Fibroblast of villous mesenchyme (primary cell): ENCODE data around the gene S100P. TPM values are rescaled to one million over a fixed set of nuclear protein-coding genes. Genes with fewer than 3 reads are reported as not detected.

ENCODE experiments used
- DNase-seq: peaks from one replicate; pipeline ENCODE4 v3.0.0-alpha.2; 2010; ENCODE audit warnings: low read depth
- H3K4me3 ChIP-seq: 2 replicates; pipeline ENCODE4 v1.5.1; 2011; ENCODE audit warnings: low read depth, mild to moderate bottlenecking, low read length
- CTCF ChIP-seq: IDR thresholded peaks from 2 replicates; pipeline ENCODE4 v1.5.1; 2012; ENCODE audit warnings: low read depth, mild to moderate bottlenecking, low read length; ENCODE audit not compliant: insufficient read depth
- total RNA-seq: library from RNA; depleted of rRNA; stranded (reverse); fragments of >200 nt; gene quantifications from 2 replicates; pipeline ENCODE4 v1.2.3, GENCODE V29; 2012

Gene S100P
- total RNA-seq, 1 donor = not detected

DNA sequence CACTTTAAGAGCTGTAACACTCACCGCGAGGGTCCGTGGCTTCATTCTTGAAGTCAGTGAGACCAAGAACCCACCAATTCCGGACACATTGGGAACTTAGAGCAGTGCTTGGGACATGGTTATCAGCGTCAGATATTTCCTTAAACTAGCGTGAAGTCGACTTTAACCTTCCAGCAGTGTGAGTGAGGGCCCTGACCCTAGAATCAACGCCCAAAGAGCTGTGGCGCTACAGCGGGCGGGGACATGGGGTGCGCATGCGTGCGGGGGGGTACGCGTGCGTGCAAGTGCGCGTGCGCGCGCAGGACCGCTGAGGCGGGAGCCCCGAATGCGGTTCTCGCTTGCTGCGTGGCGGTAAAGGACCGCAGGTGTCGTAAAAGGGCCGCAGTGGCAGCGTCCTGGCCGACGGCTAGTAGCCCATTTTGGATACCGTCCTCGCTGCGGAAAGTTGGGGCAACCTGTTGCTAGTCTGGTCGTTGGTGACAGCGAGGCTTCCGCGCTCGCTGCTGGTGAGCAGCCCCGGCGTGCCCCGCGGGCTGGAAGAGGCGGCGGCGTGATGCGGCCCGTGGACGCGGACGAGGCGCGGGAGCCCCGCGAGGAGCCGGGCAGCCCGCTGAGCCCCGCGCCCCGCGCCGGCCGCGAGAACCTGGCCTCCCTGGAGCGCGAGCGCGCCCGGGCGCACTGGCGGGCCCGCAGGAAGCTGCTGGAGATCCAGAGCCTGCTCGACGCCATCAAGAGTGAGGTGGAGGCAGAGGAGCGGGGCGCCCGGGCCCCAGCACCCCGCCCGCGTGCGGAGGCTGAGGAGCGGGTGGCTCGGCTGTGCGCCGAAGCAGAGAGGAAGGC is 19.8 kb upstream of the S100P start:
- peak; percentile 96 for DNase-seq
- TF ChIP-seq CTCF = no peak
- peak overlapping the region; percentile 69 for H3K4me3 ChIP-seq

DNA sequence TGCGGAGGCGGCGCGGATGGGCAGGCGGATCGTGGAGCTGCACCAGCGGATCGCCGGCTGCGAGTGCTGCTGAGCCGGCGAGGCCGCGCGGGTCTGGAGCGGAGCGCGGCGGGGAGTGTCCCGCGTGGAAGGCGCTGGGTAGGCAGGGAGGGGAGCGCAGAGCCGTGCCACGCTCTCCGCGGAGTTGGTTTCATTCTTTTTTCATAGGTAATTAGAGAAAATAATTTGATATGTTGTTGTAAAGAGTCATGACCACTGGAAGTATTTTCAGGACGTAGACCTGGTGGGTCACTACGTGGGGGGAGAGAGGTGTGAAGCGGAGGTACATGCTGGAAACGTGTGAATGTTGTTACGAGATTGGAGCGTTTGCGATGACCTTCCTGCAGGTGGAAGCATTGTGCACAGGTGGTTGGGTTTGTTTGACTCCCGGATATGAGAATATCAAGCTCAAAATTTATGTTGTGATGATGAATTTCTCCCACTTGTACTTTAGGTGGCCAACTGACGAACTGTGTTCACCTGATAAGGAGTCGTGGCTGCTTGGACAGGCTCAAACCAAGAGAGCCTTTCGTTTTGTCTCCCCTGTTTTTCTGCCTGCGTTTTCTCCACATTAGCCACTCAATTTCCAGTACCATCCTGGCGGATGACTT is 19.1 kb upstream of the S100P start:
- DNase-seq = peak; percentile 36
- H3K4me3 ChIP-seq = peak overlapping the region; percentile 69
- TF ChIP-seq CTCF = peak; percentile 36

DNA sequence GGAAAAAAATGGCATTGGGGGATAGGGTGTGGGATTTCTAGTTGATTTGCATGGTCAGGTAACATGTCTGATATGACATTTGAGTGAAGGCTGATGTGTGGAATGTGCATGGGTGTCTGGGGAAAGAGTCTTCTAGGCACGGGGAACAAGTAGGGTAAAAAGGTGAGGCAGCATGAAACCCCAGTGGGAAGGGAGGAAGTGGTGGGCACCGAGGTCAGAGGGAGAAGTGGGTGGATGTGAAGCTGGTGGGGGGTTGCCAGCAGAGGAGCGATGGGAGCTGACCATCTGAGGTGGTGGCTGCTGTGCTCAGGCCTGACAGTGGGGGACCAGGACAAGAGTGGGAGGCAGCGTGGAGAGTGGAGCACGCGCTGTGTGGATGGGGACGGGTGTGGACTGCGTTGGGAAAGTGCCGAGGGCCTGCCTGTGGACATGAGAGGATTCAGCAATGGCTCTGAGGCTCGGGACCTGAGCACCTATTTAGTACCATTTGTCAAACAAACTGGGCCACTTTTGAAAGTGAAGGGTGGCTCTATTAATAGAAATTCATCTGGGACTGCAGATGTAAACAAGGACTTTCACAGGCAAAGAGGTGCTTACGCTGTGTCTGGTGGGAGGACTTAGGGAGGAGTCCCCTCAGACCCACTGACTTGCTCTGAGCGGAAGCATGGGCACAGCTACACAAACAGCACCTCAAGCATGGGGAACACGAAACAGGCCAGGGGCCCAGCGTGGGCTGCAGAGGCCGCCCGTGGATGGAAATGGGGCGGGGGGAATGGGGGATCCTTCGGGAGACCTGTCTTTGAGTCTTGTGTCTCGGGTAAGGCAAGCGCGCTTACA is 16.7 kb upstream of the S100P start:
- TF ChIP-seq CTCF = no peak
- DNase-seq = no peak
- no peak overlapping the region for H3K4me3 ChIP-seq

- no peak for TF ChIP-seq CTCF
- H3K4me3 ChIP-seq = no peak overlapping the region
- DNase-seq = no peak
Observed at GRCh38 chr4:6680372-6681034, 13.2 kb upstream of the S100P start.

DNA sequence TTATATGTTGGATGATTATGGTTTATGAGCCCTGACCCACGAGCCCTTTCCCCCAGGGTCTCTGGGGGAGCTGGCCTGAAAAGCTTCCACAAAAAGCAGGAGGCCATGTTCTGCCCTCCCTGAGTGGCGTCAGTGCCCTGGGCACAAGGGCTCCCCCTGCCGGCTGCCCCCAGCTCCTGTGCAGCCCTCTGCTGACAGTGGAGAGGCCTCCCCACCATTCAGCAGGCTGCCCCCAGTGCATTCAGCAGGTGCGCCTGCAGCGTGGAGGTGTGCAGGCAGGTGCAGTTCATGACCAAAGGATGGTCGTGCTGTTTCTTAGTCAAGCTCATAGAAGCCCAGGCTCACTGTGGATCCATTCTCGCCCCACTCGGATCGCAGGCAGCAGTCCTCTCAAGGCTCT is 12.5 kb upstream of the S100P start:
- no peak for DNase-seq
- H3K4me3 ChIP-seq = no peak overlapping the region
- TF ChIP-seq CTCF = peak; percentile 11

- H3K4me3 ChIP-seq = no peak overlapping the region
- no peak for DNase-seq
- TF ChIP-seq CTCF = no peak
Observed at GRCh38 chr4:6682862-6683590, 10.7 kb upstream of the S100P start.
